Brain microvascular endothelial cell (primary cell): ENCODE data around the gene YPEL2.

Source experiments
- DNase-seq: peaks from one replicate; pipeline ENCODE4 v3.0.0-alpha.2; 2020
- H3K27ac ChIP-seq: fragments of 250-450 bp; sonication (Bioruptor Pico); 2 replicates; pipeline ENCODE4 v1.5.1; 2020; ENCODE audit warnings: mild to moderate bottlenecking, moderate library complexity
- H3K27me3 ChIP-seq: fragments of 250-450 bp; sonication (Bioruptor Pico); replicated peaks from 2 replicates; pipeline ENCODE4 v1.5.1; 2020; ENCODE audit warnings: mild to moderate bottlenecking
- H3K36me3 ChIP-seq: fragments of 250-450 bp; sonication (Bioruptor Pico); replicated peaks from 2 replicates; pipeline ENCODE4 v1.5.1; 2020; ENCODE audit warnings: mild to moderate bottlenecking
- H3K4me3 ChIP-seq: 2 replicates; pipeline ENCODE4 v1.5.1; 2011; ENCODE audit warnings: low read depth, mild to moderate bottlenecking, control low read depth, low read length, moderate library complexity
- CTCF ChIP-seq: IDR thresholded peaks from 2 replicates; pipeline ENCODE4 v1.5.1; 2011; ENCODE audit warnings: low read depth, mild to moderate bottlenecking, moderate library complexity, low read length, control low read depth, inconsistent platforms; ENCODE audit errors: missing control alignments
- in situ Hi-C: cut with HindIII; loops from 2 replicates; pipeline ENCODE4 v1.10.0; 2017; ENCODE audit warnings: low sequenced_read_pairs, low pct_ligation_motif_present

Gene YPEL2

GRCh38 chr17:59357929-59358328, 26.5 kb downstream of the YPEL2 start:
- Histone ChIP-seq H3K27ac (peak overlapping the region; percentile 59), H3K4me3 (no peak overlapping the region), H3K27me3 (no peaks in the 10 kb centered on the region), H3K36me3 (no peaks in the 10 kb centered on the region)
- in situ Hi-C loops = no loop called here
- TF ChIP-seq CTCF = no peak
- peak; percentile 86 for DNase-seq

GRCh38 chr17:59361386-59361785, 29.9 kb downstream of the YPEL2 start:
- Histone ChIP-seq H3K36me3 (no peaks in the 10 kb centered on the region), H3K4me3 (no peak overlapping the region), H3K27me3 (no peaks in the 10 kb centered on the region), H3K27ac (peak overlapping the region; percentile 96)
- TF ChIP-seq CTCF = no peak
- in situ Hi-C loops = no loop called here
- DNase-seq = peak; percentile 94

DNA sequence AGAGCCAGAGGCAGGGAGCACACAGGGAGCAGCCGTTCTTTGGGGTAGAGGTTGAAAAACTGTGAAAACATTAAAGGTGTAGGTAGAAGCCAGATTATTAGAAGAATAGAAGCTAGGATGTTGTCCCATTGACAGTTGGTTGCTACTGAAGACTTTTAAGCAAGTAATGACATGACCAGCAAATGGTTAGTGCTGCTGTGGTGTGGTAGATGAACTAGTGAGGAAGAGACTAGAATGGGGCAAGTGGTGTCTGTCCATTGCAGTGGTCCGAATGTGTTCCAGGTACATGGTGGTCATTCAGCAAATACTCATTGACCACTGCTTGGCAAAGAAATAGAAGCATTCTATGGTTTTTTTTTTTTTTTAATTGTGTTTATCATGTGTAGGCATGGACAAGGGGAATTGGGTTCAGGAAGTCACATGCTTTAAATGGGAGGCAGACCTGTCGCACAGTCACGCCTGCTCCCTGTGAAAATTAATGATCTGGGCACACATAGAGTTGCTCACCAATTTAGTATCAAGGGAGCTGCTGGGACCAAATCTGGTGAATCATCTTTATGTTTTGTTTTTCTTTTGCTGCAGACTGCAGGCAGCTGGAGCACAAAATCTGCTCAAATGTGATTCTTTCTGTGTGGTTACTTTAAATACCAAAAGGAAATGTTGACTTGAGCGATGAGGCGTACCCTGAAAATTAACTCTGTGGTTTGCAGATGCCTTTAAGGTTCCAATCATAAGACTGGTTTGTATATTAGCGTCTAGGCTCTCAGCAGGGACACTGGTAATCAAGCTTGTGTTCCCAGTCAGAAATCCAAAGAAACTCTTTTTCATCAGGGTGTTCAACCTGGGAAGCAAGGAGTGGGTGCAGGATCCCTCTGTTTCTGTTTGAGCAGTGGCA, 30.7 kb downstream of the YPEL2 start:
- in situ Hi-C loops = no loop called here
- Histone ChIP-seq H3K27me3 (no peaks in the 10 kb centered on the region), H3K4me3 (no peak overlapping the region), H3K27ac (peak overlapping the region; percentile 96), H3K36me3 (no peaks in the 10 kb centered on the region)
- DNase-seq = peak; percentile 87
- TF ChIP-seq CTCF = no peak

DNA sequence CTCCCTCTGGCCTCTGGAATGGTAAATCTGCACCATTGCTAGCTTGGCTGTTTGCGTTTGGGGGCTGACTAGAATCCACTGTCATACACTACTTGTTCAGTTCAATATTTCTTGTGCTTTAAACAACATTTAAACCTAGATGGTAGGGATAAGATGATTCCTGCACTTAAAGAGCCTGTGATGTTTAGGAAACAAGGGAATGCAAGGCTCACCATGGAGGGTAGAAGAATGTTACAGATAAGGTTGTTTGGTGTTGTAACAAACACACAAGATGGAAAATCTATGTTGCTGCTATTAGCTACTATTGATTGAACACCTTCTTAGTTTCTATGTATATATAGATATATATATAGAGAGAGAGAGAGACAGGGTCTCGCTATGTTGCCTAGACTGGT, 31.4 kb downstream of the YPEL2 start:
- Histone ChIP-seq H3K36me3 (no peaks in the 10 kb centered on the region), H3K27ac (peak overlapping the region; percentile 96), H3K4me3 (no peak overlapping the region), H3K27me3 (no peaks in the 10 kb centered on the region)
- no peak for TF ChIP-seq CTCF
- in situ Hi-C loops = no loop called here
- DNase-seq = no peak

GRCh38 chr17:59365383-59365981, 34.0 kb downstream of the YPEL2 start:
- H3K4me3 ChIP-seq = no peak overlapping the region
- in situ Hi-C loops = no loop called here
- no peaks in the 10 kb centered on the region for H3K27me3 ChIP-seq
- no peak overlapping the region for H3K27ac ChIP-seq
- DNase-seq = no peak
- TF ChIP-seq CTCF = no peak
- H3K36me3 ChIP-seq = no peaks in the 10 kb centered on the region
